Liver (tissue), 9 donors: Measurements from ENCODE around the gene TEX264. TPM values are rescaled to one million over a fixed set of nuclear protein-coding genes. Genes with fewer than 3 reads are reported as not detected.

Source experiments
- DNase-seq: peaks from one replicate; pipeline ENCODE4 v3.0.0-alpha.2; 2017; ENCODE audit warnings: low spot score
- H3K27ac ChIP-seq, 2 donors: one replicate each; pipeline ENCODE4 v1.7.0; 2013; ENCODE audit warnings: inconsistent platforms in 2 of 2, low read length in 2 of 2, control low read depth in 1 of 2, low read depth in 1 of 2, mild to moderate bottlenecking in 1 of 2
- H3K27me3 ChIP-seq, 4 donors: one replicate each; pipeline versions ENCODE4 v1.6.1 to v1.7.0; 2013; ENCODE audit warnings: low read length in 3 of 4, inconsistent platforms in 1 of 4, mild to moderate bottlenecking in 1 of 4, moderate library complexity in 1 of 4; ENCODE audit not compliant: control insufficient read depth in 4 of 4, insufficient read depth in 4 of 4
- H3K36me3 ChIP-seq, 4 donors: one replicate each; pipeline versions ENCODE4 v1.6.1 to v1.7.0; 2013; ENCODE audit warnings: low read length in 3 of 4, mild to moderate bottlenecking in 3 of 4, low read depth in 1 of 4, moderate library complexity in 1 of 4; ENCODE audit not compliant: control insufficient read depth in 4 of 4, insufficient read depth in 3 of 4
- H3K4me1 ChIP-seq, 4 donors: one replicate each; pipeline versions ENCODE4 v1.6.1 to v1.7.0; 2013; ENCODE audit warnings: low read length in 3 of 4, mild to moderate bottlenecking in 3 of 4, moderate library complexity in 1 of 4; ENCODE audit not compliant: control insufficient read depth in 4 of 4, insufficient read depth in 4 of 4
- H3K4me3 ChIP-seq, 3 donors: one replicate each; pipeline versions ENCODE4 v1.6.1 to v1.7.0; 2013; ENCODE audit warnings: low read length in 3 of 3, control low read depth in 1 of 3, low read depth in 1 of 3, mild to moderate bottlenecking in 1 of 3
- H3K9ac ChIP-seq, 2 donors: one replicate each; pipeline ENCODE4 v1.7.0; 2013; ENCODE audit warnings: low read length in 2 of 2, mild to moderate bottlenecking in 2 of 2, moderate library complexity in 2 of 2, control low read depth in 1 of 2, low read depth in 1 of 2
- H3K9me3 ChIP-seq, 4 donors: one replicate each; pipeline versions ENCODE4 v1.6.1 to v1.7.0; 2013; ENCODE audit warnings: low read length in 3 of 4; ENCODE audit not compliant: control insufficient read depth in 4 of 4
- CTCF ChIP-seq: fragments of 150-350 bp; IDR thresholded peaks from 2 replicates; pipeline ENCODE4 v1.5.1; 2017; ENCODE audit warnings: improper control_type of control experiment, low read depth, low read length; ENCODE audit not compliant: missing input control
- FOXA2 ChIP-seq: IDR thresholded peaks from 2 replicates; pipeline ENCODE4 v1.6.1; 2016; ENCODE audit warnings: antibody characterized with exemption
- GABPA ChIP-seq, 2 donors: IDR thresholded peaks in 1 of 2; conservative IDR thresholded peaks in 1 of 2; 2 replicates each; pipeline ENCODE4 v1.6.1; 2016; ENCODE audit warnings: antibody characterized with exemption in 2 of 2, mild to moderate bottlenecking in 1 of 2, moderate library complexity in 1 of 2
- HNF4G ChIP-seq: IDR thresholded peaks from 2 replicates; pipeline ENCODE4 v1.6.1; 2016; ENCODE audit warnings: antibody characterized with exemption
- JUND ChIP-seq, 2 donors: IDR thresholded peaks; 2 replicates each; pipeline ENCODE4 v1.6.1; 2016; ENCODE audit warnings: antibody characterized with exemption in 2 of 2
- RXRA ChIP-seq, 2 donors: IDR thresholded peaks; 2 replicates each; pipeline ENCODE4 v1.6.1; 2017 to 2018; ENCODE audit warnings: antibody characterized with exemption in 2 of 2, mild to moderate bottlenecking in 1 of 2
- SP1 ChIP-seq: IDR thresholded peaks from 2 replicates; pipeline ENCODE4 v1.6.1; 2018; ENCODE audit warnings: antibody characterized with exemption, mild to moderate bottlenecking
- TAF1 ChIP-seq: conservative IDR thresholded peaks from 2 replicates; pipeline ENCODE4 v1.6.1; 2016; ENCODE audit warnings: antibody characterized with exemption, mild to moderate bottlenecking
- YY1 ChIP-seq: IDR thresholded peaks from 2 replicates; pipeline ENCODE4 v1.6.1; 2016; ENCODE audit warnings: antibody characterized with exemption, mild to moderate bottlenecking
- ZBTB33 ChIP-seq: IDR thresholded peaks from 2 replicates; pipeline ENCODE4 v1.6.1; 2016; ENCODE audit warnings: antibody characterized with exemption
- WGBS: extraction: QIAGEN DNeasy Blood & Tissue Kit; methylation state at CpG from one replicate; pipeline ENCODE4 v1.1.7; 2013; 5-methylcytosine and 5-hydroxymethylcytosine counted together
- polyA plus RNA-seq, 2 donors: library from polyadenylated mRNA; stranded (reverse) in 1 of 2; unstranded in 1 of 2; fragments of 200-250 nt in 1 of 2; fragments of >200 nt in 1 of 2; fragmentation: Nextera tagmentation in 1 of 2; extraction: Ambion mirVana in 1 of 2; gene quantifications; one replicate each; pipeline versions ENCODE4 v1.2.1 to v1.2.3, GENCODE V29; 2013 to 2015
- total RNA-seq, 2 donors: library from RNA; depleted of rRNA; stranded (reverse); fragments of >200 nt; gene quantifications; one replicate each; pipeline ENCODE4 v1.2.3, GENCODE V29; 2014
- donor health status: healthy.
- donor health status: healthy.
- donor health status: healthy.
- donor health status: healthy.
- donor health status: healthy.

TEX264 gene
- total and polyA plus RNA-seq, 4 donors: 21.2 to 48.4 (median 35.6) TPM

GRCh38 chr3:51718547-51719409, 47.7 kb downstream of the TEX264 start (continued):
- TF ChIP-seq CTCF (peak; percentile 75), GABPA (IDR thresholded peaks at IDR 0.05 in 1 of 2, conservative IDR thresholded peaks at IDR 0.05 in 1 of 2) (no peak), FOXA2 (no peak), JUND (IDR thresholded peaks at IDR 0.05) (no peak), SP1 (peak; percentile 34)

DNA sequence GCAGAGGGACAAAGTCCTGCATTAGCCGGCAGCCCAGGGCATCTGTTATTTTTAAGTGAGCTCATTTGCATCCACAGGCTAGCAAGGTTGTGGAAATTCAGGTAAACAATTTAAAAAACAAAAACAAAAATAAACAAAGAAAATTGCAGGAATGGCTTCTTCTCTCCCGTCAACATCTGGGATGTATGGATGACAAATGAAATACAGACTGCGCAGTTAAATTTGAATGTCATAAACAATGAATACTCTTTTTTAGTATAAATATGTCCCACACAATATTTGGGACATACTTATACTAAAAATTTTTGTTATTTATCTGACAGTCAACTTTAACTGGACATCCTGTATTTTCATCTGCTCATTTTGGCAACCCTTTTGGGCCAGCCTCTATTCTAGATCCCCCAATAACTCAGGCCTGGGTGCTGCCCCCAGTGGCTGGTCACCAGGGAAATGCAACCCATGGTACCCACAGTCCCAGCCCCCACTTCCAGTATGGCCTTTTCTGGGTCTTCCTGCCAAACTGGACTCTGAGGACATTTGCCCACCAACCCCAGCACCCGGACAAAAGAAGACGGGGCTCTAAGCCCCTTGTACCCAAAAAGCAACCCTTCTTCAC, 48.5 kb downstream of the TEX264 start:
- H3K9me3 ChIP-seq: no peaks in the 10 kb centered on the region
- 78% methylated on average over 5 of the region's 5 CpGs for WGBS

GRCh38 chr3:51720292-51721061, 49.4 kb downstream of the TEX264 start:
- H3K4me3 ChIP-seq: no peak overlapping the region
- peak; percentile 16 for DNase-seq
- no peak overlapping the region for H3K27ac ChIP-seq
- H3K9ac ChIP-seq: no peak overlapping the region
- H3K36me3 ChIP-seq: no peaks in the 10 kb centered on the region
- no peaks in the 10 kb centered on the region for H3K27me3 ChIP-seq
- H3K9me3 ChIP-seq: no peaks in the 10 kb centered on the region
- no peaks in the 10 kb centered on the region for H3K4me1 ChIP-seq
- 92% methylated on average over 12 of the region's 12 CpGs for WGBS
- no peak for TF ChIP-seq RXRA (IDR thresholded peaks at IDR 0.05)

More for the DNA sequence above, 48.5 kb downstream of the TEX264 start:
- Histone ChIP-seq H3K27me3 (no peaks in the 10 kb centered on the region), H3K4me1 (no peaks in the 10 kb centered on the region), H3K9ac (no peak overlapping the region), H3K36me3 (no peaks in the 10 kb centered on the region), H3K4me3 (no peak overlapping the region), H3K27ac (no peak overlapping the region)
- no peak for DNase-seq
- TF ChIP-seq ZBTB33 (no peak), HNF4G (no peak), YY1 (no peak), TAF1 (no peak)
